Measurements from ENCODE around the gene C1orf87. TPM values are rescaled to one million over a fixed set of nuclear protein-coding genes. Genes with fewer than 3 reads are reported as not detected.

Gene C1orf87
- total RNA-seq, 1 experiment from 2014 or later: 0.33 TPM

- Histone ChIP-seq H3K79me2 (ENCODE audit: insufficient read depth, low read length) (no peaks in the 10 kb centered on the region), H2AK5ac (ENCODE audit: insufficient read length, low read length) (no peak overlapping the region), H3K9ac (ENCODE audit: extremely low read depth, insufficient read length, low read length) (no peak overlapping the region), H2BK20ac (ENCODE audit: low read depth, low read length, poor library complexity, severe bottlenecking) (no peak overlapping the region), H3K27ac (ENCODE audit: insufficient read length, low read depth, low read length) (no peak overlapping the region), H3K14ac (ENCODE audit: insufficient read depth, low read length) (no peak overlapping the region), H3K56ac (ENCODE audit: insufficient read length, low read depth, low read length) (no peak overlapping the region), H3K9me3 (ENCODE audit: control insufficient read depth, low read depth, low read length) (no peaks in the 10 kb centered on the region), H3T11ph (ENCODE audit: low read length) (no peak overlapping the region), H3K4me2 (ENCODE audit: insufficient read depth, insufficient read length, low read length) (no peak overlapping the region), H3K79me1 (ENCODE audit: insufficient read depth, low read depth, low read length, poor library complexity, severe bottlenecking) (no peaks in the 10 kb centered on the region), H2BK15ac (ENCODE audit: low read depth, low read length) (no peak overlapping the region), H3K4ac (ENCODE audit: low read depth, low read length) (no peak overlapping the region), H4K8ac (replicated peaks; ENCODE audit: insufficient read length, low read depth, low read length) (no peak overlapping the region), H2BK5ac (ENCODE audit: insufficient read length, low read length) (no peak overlapping the region), H4K91ac (ENCODE audit: insufficient read length, low read depth, low read length) (no peak overlapping the region), H4K5ac (ENCODE audit: insufficient read length, low read depth, low read length) (no peak overlapping the region), H3K4me1 (ENCODE audit: insufficient read depth, low read length) (no peaks in the 10 kb centered on the region), H2AFZ (ENCODE audit: low read length) (no peak overlapping the region), H4K20me1 (ENCODE audit: control insufficient read depth, insufficient read depth, insufficient read length) (no peaks in the 10 kb centered on the region), H2BK12ac (ENCODE audit: insufficient read length, low read depth, low read length) (no peak overlapping the region), H3K27me3 (ENCODE audit: insufficient read depth, low read length) (no peaks in the 10 kb centered on the region), H3K23ac (ENCODE audit: insufficient read length, low read depth, low read length) (no peak overlapping the region), H2BK120ac (ENCODE audit: low read depth, low read length, poor library complexity, severe bottlenecking) (no peak overlapping the region), H3K18ac (ENCODE audit: insufficient read length, low read depth, low read length) (no peak overlapping the region), H3K23me2 (ENCODE audit: insufficient read length, low read depth, low read length, poor library complexity, severe bottlenecking) (no peaks in the 10 kb centered on the region)
- no CpG with 5 or more reads among the region's 2 CpGs for WGBS (ENCODE audit: extremely low coverage, insufficient read length, low lambda C conversion rate)
- Mint-ChIP-seq H3K36me3 (ENCODE audit: insufficient read depth in 1 of 3, low read depth in 3 of 3) (no peaks in the 10 kb centered on the region), H3K27me3 (ENCODE audit: low read depth) (no peaks in the 10 kb centered on the region; the same call in 1 of the 2 replicates), H3K4me1 (peaks cover 0 to 4% of the 10 kb centered on the region in 2 experiments; a peak in 1 of 4 replicates), H3K4me3 (no peak overlapping the region), H3K9me3 (no peaks in the 10 kb centered on the region; a peak in 1 of 5 replicates), H3K27ac (no peak overlapping the region)
- TF ChIP-seq, protein P1, sequence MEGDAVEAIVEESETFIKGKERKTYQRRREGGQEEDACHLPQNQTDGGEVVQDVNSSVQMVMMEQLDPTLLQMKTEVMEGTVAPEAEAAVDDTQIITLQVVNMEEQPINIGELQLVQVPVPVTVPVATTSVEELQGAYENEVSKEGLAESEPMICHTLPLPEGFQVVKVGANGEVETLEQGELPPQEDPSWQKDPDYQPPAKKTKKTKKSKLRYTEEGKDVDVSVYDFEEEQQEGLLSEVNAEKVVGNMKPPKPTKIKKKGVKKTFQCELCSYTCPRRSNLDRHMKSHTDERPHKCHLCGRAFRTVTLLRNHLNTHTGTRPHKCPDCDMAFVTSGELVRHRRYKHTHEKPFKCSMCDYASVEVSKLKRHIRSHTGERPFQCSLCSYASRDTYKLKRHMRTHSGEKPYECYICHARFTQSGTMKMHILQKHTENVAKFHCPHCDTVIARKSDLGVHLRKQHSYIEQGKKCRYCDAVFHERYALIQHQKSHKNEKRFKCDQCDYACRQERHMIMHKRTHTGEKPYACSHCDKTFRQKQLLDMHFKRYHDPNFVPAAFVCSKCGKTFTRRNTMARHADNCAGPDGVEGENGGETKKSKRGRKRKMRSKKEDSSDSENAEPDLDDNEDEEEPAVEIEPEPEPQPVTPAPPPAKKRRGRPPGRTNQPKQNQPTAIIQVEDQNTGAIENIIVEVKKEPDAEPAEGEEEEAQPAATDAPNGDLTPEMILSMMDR (conservative IDR thresholded peaks at IDR 0.05): no peak
- no peak for DNase-seq
Measured at GRCh38 chr1:60103186-60103585, 29.6 kb upstream of the C1orf87 start.
